ENCODE measurements around the gene EMC6.

The EMC6 gene

DNA sequence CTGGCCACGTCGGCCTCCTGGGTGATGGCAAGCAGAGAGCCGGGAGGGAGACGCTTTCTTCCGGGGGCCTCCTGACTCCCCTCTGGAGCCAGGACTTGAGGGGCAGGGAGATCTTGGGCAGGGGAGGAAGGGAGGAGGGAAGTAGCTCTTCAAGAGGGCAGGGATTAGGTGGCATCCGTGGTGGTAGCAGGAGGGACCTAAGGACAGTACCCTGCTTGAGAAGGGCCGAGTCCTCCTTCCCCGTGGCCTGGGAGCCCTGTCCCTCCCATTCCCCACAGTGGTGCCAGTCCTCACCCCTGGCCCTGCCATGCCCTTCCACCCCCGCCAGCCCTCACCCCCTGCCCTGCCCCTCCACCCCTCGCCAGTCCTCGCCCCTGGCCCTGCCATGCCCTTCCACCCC is 12.8 kb upstream of the EMC6 start:
- no peak for DNase-seq (ENCODE audit: low read depth in 3 of 3, low spot score in 1 of 3)

DNA sequence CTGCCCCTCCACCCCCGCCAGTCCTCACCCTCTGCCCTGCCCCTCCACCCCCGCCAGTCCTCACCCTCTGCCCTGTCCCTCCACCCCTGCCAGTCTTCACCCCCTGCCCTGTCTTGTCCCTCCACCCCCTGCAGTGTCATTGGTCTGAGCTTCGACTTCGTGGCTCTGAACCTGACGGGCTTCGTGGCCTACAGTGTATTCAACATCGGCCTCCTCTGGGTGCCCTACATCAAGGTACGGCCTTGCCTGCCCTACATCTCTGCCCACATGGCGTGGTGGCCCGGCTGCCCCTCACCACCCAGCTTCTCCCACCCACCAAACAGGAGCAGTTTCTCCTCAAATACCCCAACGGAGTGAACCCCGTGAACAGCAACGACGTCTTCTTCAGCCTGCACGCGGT is 12.3 kb upstream of the EMC6 start:
- no peak for DNase-seq (ENCODE audit: low read depth in 3 of 3, low spot score in 1 of 3)

GRCh38 chr17:3656755-3657587 is 11.6 kb upstream of the EMC6 start:
- DNase-seq (ENCODE audit: low read depth in 3 of 3, low spot score in 1 of 3) = no peak

DNA sequence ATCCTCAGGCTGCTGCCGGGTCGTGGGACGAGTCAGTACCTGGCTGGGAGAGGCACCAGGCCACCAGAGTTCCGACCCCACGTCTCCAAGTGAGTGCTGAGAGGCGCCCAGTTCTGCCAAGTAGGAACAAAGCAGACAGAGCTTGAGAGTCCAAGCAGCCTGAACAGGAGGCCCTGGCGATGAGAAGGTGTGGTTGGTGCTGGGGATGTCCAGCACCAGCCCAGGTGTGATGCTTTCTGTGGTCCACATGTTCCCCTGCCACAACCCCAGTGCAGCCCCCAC is 11.1 kb upstream of the EMC6 start:
- DNase-seq (ENCODE audit: low read depth in 3 of 3, low spot score in 1 of 3) = no peak

- DNase-seq (ENCODE audit: low read depth in 3 of 3, low spot score in 1 of 3) = no peak
These were observed 10.5 kb upstream of the EMC6 start for GRCh38 chr17:3657874-3658783.

GRCh38 chr17:3658784-3659449 is 9.7 kb upstream of the EMC6 start:
- no peak for DNase-seq (ENCODE audit: low read depth in 3 of 3, low spot score in 1 of 3)

DNA sequence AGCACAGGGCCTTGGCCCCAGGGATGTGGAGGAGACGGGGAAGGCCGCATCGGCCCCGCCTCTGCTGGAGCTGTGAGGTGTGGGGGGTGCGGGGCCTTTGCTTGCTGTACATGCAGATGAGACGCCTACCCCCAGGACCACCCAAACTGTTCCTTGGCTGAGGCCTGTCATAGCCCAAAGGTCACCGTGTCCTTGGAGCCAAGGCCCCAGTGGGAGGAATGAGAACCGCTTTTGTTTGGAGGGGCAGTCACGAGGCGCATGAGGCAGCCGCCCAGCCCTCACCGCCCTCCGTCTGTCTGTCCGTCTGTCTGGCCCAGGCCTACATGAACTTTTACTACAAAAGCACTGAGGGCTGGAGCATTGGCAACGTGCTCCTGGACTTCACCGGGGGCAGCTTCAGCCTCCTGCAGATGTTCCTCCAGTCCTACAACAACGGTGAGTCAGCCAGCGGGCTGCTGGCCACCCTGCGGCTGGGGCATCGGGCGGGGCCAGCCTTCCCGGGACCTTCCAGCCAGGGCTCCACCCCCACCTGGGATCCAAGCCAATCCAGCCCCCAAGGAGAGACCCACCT is 9.0 kb upstream of the EMC6 start:
- no peak for DNase-seq (ENCODE audit: low read depth in 3 of 3, low spot score in 1 of 3)

GRCh38 chr17:3660311-3660891 is 8.2 kb upstream of the EMC6 start:
- DNase-seq (ENCODE audit: low read depth in 3 of 3, low spot score in 1 of 3) = no peak

DNA sequence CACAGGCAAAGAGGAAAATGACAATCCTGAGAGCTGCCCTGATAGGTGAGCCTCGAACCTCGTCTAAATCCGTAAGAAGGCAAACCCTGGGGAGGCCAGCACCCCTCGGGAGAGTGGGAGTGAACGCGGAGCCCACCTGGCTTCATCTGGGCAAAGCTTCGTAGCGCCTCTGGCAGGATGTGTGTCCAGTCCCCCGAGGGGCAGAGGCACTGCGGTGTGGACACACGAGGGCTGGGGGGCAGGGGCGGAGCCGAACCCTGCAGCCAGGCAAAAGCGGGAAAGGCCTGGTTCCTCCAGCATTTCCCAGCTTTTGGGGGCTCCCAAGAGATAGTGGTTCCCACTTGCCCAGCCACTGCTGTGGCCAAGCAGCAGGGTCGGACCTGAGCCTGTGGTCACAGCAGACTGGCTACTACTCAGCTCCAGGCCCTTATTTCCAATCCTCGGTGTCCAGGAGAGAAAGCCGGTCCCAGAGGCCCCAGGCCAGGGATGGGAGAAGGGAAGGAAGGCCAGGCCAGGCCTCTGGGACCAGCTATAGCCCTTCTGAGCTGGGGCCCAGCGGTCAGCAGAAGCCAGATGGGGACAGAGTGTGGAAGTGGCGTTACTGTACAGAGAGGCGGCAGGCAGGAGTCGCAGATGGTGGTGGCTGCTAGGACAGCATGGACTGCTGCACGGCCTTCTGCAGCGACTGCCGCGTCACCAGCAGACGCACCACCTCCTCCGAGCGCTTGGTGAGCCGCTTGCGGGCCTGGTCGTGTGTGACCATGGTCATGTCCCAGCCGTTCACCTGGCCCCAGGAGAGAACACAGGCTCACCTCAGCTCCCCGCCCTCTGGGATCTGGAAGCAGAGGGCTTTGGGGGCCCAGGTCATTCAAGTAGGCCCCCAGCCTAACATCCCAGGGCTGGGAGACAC is 5.3 kb upstream of the EMC6 start:
- no peak for DNase-seq (ENCODE audit: low read depth in 3 of 3, low spot score in 1 of 3)

DNA sequence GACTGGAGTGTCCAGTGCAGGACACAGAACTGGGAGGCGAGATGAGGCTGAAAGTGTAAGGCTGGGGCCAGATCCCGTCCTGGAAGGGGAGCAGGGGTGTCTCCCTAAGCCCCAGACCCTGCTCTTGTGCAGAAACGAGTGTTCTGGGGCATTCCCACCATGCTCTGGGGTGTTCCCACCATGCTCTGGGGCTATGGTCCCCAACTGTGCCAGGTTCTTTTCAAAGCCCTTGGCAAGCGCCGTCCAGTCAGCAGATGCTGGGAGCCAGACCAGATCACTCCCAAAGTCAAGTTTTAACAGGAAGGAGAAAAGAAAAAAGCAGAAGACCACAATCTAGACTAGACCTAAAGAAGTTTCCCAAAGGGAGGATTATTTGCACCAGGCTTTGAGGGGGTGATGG is 2.8 kb upstream of the EMC6 start:
- DNase-seq (ENCODE audit: low read depth in 3 of 3, low spot score in 1 of 3) = no peak

DNA sequence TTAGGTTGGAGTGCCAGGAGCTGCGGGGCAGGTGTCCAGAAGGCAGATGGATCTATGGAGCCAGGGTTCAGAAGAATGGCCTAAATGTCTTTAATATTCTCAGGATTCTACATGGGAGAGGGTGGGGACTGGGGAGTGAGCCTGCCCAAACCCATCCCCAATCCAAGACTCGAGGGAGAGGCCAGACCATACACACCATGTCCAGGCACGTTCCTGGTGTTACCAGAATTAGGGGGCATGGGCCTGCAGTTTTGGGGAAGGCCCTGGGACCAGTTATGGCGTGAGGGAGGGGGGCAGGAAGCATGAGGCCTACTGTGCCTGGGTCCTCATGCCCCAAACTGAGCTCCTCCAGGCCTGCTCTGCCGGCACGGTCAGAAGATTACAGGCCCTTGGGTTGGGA is 2.1 kb upstream of the EMC6 start:
- no peak for DNase-seq (ENCODE audit: low read depth in 3 of 3, low spot score in 1 of 3)

GRCh38 chr17:3667366-3668278 is 990 bp upstream of the EMC6 start:
- no peak for DNase-seq (ENCODE audit: low read depth in 3 of 3, low spot score in 1 of 3)

- DNase-seq (ENCODE audit: low read depth in 3 of 3, low spot score in 1 of 3) = no peak
These were observed 404 bp downstream of the EMC6 start for GRCh38 chr17:3669085-3669347.

DNA sequence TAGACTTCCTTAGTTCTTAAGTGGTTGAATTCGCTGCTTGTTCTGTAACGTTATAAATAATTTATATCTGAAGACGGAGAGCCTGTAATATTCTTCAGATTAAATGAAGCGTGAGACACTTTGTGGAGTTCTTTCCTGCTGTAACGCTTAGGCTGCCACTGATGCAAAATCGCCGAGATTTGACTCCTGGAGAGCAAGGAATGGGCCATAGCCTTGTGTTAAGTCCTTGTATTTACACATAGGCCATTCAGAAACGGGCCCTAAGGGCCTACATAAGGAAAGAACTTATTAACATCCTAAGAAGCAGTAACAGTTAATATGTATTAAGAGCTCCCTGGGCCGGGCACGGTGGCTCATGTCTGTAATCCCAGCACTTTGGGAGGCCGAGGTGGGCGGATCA is 936 bp downstream of the EMC6 start:
- DNase-seq (ENCODE audit: low read depth in 3 of 3, low spot score in 1 of 3) = no peak

DNA sequence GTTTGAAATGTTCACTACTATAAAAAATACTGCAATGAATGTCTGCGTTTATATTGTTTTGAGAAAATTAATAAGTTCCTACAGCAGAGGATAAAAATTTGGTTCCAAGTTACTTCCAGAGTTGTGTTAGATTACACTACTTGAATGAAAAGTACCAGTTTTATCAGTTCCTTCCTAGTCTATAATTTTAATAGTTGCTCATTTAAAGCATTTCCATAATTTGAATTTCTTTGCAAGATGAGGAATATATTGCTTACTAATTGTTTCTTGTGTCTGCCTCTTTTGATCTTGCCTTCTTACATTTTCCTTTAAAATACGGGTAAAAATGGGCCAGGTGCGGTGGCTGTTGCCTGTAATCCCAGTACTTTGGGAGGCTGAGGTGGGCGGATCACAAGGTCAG is 4.0 kb downstream of the EMC6 start:
- DNase-seq (ENCODE audit: low read depth in 3 of 3, low spot score in 1 of 3) = no peak

GRCh38 chr17:3675886-3676285 is 7.3 kb downstream of the EMC6 start:
- DNase-seq (ENCODE audit: low read depth in 3 of 3, low spot score in 1 of 3) = no peak

GRCh38 chr17:3678095-3678820 is 9.6 kb downstream of the EMC6 start:
- DNase-seq (ENCODE audit: low read depth in 3 of 3, low spot score in 1 of 3) = no peak

GRCh38 chr17:3678821-3679530 is 10.4 kb downstream of the EMC6 start:
- DNase-seq (ENCODE audit: low read depth in 3 of 3, low spot score in 1 of 3) = no peak

Data from stimulated activated CD4-positive, alpha-beta T cell treated with anti-CD3 and anti-CD28 coated beads, TNF-alpha, amount 100 ng/mL, for 1 hour (primary cell).